ENCODE measurements around the gene MPV17L2. TPM values are rescaled to one million over a fixed set of nuclear protein-coding genes. Genes with fewer than 3 reads are reported as not detected.

MPV17L2 gene
- total and polyA plus RNA-seq, 10 of the 15 experiments (the other 5 are each of a cell fraction or from before 2014, with no cell fraction given), result 5.1 to 57.2 (median 22.9) TPM

GRCh38 chr19:18204394-18205199 is 11.6 kb downstream of the MPV17L2 start (continued):
- TF ChIP-seq BCL3 (IDR thresholded peaks at IDR 0.05; ENCODE audit: borderline replicate concordance, insufficient read depth, low read depth, low read length, poor library complexity, severe bottlenecking) (no peak), DPF2 (IDR thresholded peaks at IDR 0.05) (no peak), SP1 (IDR thresholded peaks at IDR 0.05; ENCODE audit: low read depth, low read length) (no peak), EED (IDR thresholded peaks at IDR 0.05; ENCODE audit: low read depth) (no peak), SIX5 (IDR thresholded peaks at IDR 0.05; ENCODE audit: low read depth, low read length, severe bottlenecking) (no peak), NR2C2 (IDR thresholded peaks at IDR 0.05; ENCODE audit: borderline replicate concordance, control insufficient read depth, insufficient read length, low read depth) (no peak), BHLHE40 (IDR thresholded peaks at IDR 0.05; ENCODE audit: borderline replicate concordance in 1 of 2, low read depth in 2 of 2, low read length in 1 of 2) (peak; percentile 45 to 62; a peak in 3 of 4 replicates), SMAD1 (IDR thresholded peaks at IDR 0.05; ENCODE audit: low read depth, partially characterized antibody) (no peak), CHD2 (IDR thresholded peaks at IDR 0.05; ENCODE audit: borderline replicate concordance, low read depth, low read length) (no peak), FOS (IDR thresholded peaks at IDR 0.05; ENCODE audit: borderline replicate concordance, extremely low read depth, insufficient read length) (no peak)
- TF ChIP-seq, protein P1, sequence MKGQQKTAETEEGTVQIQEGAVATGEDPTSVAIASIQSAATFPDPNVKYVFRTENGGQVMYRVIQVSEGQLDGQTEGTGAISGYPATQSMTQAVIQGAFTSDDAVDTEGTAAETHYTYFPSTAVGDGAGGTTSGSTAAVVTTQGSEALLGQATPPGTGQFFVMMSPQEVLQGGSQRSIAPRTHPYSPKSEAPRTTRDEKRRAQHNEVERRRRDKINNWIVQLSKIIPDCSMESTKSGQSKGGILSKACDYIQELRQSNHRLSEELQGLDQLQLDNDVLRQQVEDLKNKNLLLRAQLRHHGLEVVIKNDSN (IDR thresholded peaks at IDR 0.05; ENCODE audit: borderline replicate concordance, extremely low read length, insufficient read depth, low read depth, low read length), result no peak

Data from GM12878 (cell line).